Dedifferentiated amniotic fluid mesenchymal stem cell (primary cell): ENCODE measurements around the gene NUS1.
"Not testable (repeated sequence)": the region's sequence is repeated elsewhere in the genome, so short reads cannot be mapped to it uniquely, and the experiment has no call there.

ENCODE experiments used
- DNase-seq: peaks from one replicate; pipeline ENCODE4 v3.0.0-alpha.2; 2016; ENCODE audit errors: extremely low spot score

NUS1 gene

GRCh38 chr6:117711369-117711768, 36.1 kb downstream of the NUS1 start:
- no peak for DNase-seq

GRCh38 chr6:117718895-117719294, 43.6 kb downstream of the NUS1 start:
- DNase-seq = no peak

- not testable (repeated sequence) for DNase-seq
Measured at GRCh38 chr6:117721520-117721919, 46.3 kb downstream of the NUS1 start.

GRCh38 chr6:117728626-117729025, 53.4 kb downstream of the NUS1 start:
- DNase-seq = no peak

GRCh38 chr6:117729613-117730012, 54.3 kb downstream of the NUS1 start:
- no peak for DNase-seq

- DNase-seq = no peak
Measured at GRCh38 chr6:117733341-117733740, 58.1 kb downstream of the NUS1 start.

- no peak for DNase-seq
Measured at GRCh38 chr6:117739869-117740268, 64.6 kb downstream of the NUS1 start.

GRCh38 chr6:117740605-117741004, 65.3 kb downstream of the NUS1 start:
- no peak for DNase-seq

GRCh38 chr6:117750675-117751074, 75.4 kb downstream of the NUS1 start:
- not testable (repeated sequence) for DNase-seq
